Fibroblast of skin of left biceps (primary cell): ENCODE measurements around the gene PATJ.
A peak's percentile ranks its signal among the peaks of the same experiment; 100 is the strongest.
"Not testable (repeated sequence)": the region's sequence is repeated elsewhere in the genome, so short reads cannot be mapped to it uniquely, and the experiment has no call there.

Source experiments
- DNase-seq, 2 experiments: peaks; one replicate each; pipeline ENCODE4 v3.0.0-alpha.2; 2013; ENCODE audit warnings: low read depth in 2 of 2

PATJ gene

GRCh38 chr1:61743716-61744580 lies 1.7 kb downstream of the PATJ start:
- no peak for DNase-seq

DNA sequence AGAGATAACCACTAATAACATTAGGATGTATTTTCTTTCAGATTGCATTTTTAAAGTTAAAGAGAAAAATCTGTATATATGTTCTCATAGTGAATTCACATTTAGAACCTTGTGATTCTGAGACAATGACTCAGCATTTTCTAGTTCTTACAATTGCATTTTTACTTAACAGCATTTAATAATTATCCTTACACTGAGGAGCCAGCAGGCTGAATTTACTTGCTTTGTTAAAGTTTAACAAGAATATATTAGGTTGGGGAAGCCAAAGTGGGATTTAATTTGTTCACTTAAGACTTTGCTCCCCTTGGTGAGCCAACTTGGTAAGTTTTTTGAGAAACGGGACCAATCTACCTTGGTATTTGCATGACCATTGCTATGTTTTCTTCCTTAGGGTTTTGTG lies 4.5 kb downstream of the PATJ start:
- no peak for DNase-seq

DNA sequence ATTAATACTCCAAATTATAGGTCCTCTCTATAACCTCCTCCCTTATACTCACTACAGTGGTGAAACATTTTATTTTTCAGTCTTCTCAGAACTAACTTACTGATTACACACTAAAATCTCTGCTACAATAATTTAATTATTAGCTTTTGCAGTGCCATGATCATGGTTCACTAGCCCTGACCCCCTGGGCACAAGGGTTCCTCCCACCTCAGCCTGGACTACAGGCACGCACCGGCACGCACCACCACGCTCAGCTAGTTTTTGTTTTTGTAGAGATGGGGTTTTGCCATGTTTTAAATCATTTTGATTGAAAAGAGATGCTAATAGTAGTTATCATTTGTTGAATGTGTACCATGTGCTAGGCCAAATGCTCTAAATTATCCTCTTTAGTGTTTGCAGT lies 6.3 kb downstream of the PATJ start:
- DNase-seq: no peak

DNA sequence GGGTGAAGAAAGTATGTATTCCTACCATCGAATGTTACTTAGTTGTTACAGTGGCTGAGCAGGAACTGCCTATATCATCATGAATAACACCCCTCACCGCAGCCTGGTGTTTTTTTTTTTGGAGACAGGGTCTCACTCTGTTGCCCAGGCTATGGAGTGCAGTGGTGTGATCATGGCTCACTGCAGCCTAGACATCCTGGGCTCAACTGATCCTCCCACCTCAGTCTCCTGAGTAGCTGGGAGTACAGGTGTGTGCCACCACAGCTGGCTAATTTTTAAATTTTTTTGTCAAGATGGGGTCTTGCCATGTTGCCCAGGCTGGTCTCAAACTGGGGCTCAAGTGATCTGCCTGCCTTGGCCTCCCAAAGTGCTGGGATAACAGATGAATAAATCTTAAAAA lies 7.3 kb downstream of the PATJ start:
- DNase-seq: no peak

GRCh38 chr1:61752921-61753389 lies 10.7 kb downstream of the PATJ start:
- DNase-seq: no peak

DNA sequence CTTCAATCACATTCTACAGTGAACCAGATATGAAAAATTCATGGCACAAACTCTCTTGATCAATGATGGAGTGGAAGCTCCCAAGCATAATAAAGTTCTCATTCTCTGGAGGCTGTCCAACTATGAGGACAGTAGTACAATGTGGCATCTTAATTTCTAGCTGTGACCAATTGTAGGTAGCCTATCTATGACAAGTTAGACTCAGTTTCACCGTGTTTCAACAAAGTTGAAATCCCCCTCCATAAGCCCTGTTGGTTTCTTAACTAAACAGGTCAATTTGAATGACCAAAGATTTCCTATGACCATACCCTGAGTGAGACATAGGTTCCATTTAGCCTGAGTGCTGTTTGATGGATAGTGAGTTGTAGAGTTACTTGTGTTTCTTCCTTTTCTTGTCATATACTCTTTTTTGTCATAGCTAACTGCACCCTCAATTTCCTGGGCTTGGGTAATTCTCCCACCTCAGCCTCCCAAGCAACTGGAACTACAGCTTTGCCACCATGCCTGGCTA lies 11.8 kb downstream of the PATJ start:
- DNase-seq: no peak

DNA sequence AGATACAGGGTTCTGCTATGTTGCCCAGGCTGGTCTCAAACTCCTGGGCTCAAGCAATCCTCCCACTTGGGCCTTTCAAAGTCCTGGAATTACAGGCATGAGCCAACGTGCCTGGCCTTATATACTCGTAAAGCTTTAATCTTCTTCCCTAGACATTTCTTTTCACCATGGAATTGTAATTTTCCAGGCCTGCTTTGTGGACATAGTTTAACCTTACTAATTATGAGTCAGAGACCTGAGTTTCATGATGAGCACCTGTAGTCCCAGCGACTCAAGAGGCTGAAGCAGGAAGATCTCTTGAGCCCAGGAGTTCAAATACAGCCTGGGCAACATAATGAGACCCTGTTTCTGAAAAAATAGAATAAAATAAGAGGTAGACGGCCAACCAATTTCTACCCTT lies 12.3 kb downstream of the PATJ start:
- DNase-seq: no peak

- DNase-seq: no peak
These were observed 14.5 kb downstream of the PATJ start for GRCh38 chr1:61756773-61757172.

- DNase-seq: peak; percentile 32 to 40
These were observed 15.7 kb downstream of the PATJ start for GRCh38 chr1:61757950-61758349.

DNA sequence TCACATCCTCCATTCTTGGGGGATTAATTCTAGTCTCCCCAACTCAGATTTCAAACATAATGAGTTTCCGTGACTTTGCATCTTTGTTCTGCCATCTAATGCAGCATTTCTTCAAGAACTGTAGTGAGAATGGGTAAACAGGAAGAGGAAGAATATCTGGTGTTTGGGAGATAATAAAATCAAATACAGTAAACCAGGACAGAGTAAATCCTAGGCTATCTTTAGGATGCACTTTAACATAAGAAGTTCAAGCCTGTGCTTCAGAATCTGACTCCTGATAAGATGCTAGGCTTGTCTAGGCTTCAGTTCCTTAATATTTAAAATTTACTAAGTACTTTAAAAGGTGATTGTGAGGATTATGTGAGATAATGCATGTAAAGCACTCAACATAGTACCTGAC lies 27.9 kb downstream of the PATJ start:
- no peak for DNase-seq

- no peak for DNase-seq
These were observed 33.8 kb downstream of the PATJ start for GRCh38 chr1:61776091-61776490.

GRCh38 chr1:61779231-61779630 lies 37.0 kb downstream of the PATJ start:
- DNase-seq: no peak

DNA sequence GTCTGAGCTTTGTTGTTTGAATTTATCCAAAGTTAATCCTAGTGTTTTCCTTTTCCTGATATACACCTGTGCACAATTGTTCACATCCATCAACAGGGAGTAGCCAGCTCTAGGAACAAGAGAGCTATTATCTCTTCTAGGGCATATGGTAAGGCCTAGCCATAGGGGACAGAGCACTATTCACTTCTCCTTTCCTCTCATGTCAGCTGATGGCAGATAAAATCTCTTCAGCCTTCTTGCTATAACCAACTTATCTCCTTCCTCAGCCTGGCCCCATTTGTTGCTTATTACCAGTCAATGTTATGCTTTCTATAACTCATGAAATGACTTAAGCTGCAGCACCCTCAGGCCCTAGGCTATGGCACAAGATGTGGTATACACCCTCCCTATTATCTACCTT lies 38.9 kb downstream of the PATJ start:
- no peak for DNase-seq

DNA sequence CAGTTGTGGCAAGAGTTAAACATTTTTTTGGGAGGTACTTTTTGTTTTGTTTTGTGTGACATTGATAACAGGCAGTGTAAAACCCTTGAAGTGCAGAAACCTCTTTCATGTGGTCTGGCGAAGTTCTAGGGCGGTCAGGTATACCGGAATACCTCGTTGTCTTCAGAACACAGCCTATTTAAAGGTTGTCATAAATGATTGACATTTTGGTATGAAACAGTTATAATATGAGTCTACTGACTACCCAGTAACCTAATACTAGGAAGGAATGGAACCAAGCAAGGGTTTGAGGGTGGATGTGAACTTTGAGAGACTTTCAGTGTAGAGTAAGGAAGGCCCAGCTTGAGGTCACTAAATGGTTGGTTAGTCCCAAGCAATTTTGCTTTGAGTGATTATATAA lies 40.5 kb downstream of the PATJ start:
- no peak for DNase-seq

GRCh38 chr1:61784726-61785125 lies 42.4 kb downstream of the PATJ start:
- no peak for DNase-seq

DNA sequence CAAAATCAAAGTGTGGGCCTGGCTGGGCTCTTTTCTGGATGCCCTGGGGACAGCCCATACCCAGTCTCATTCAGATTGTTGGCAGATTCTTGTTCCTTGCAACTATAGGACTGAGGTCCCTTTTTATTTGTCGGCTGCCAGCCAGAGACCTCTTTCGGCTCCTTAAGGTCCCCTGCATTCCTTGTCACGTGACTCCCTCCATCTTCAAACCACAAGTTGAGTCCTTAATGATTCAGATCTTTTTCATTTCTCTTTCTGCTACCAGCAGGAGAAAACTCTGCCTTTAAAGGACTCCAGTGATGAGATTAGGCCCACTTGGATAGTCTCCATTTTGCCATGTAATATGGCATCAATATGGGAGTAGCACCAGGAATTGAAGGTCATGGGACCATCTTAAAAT lies 48.6 kb downstream of the PATJ start:
- DNase-seq: no peak

- DNase-seq: no peak
These were observed 54.9 kb downstream of the PATJ start for GRCh38 chr1:61797045-61797755.

DNA sequence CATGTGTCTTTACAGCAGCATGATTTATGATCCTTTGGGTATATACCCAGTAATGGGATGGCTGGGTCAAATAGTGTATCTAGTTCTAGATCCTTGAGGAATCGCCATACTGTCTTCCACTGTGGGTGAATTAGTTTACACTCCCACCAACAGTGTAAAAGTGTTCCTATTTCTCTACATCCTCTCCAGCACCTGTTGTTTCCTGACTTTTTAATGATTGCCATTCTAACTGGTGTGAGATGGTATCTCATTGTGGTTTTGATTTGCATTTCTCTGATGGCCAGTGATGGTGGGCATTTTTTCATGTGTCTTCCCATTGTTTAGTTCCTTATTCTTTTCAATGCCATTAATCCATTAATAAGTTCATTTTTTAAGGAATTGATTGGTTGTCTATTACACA lies 58.8 kb downstream of the PATJ start:
- DNase-seq: not testable (repeated sequence)

GRCh38 chr1:61807606-61808140 lies 65.4 kb downstream of the PATJ start:
- DNase-seq: peak; percentile 20 to 34

GRCh38 chr1:61808321-61808720 lies 66.0 kb downstream of the PATJ start:
- no peak for DNase-seq

GRCh38 chr1:61808968-61809367 lies 66.7 kb downstream of the PATJ start:
- peak; percentile 5 to 20 for DNase-seq

- no peak for DNase-seq
These were observed 70.6 kb downstream of the PATJ start for GRCh38 chr1:61812916-61813315.

GRCh38 chr1:61816191-61816590 lies 73.9 kb downstream of the PATJ start:
- DNase-seq: no peak
